AG08395 (cell line): Measurements from ENCODE around the gene TUSC1.
"Not testable (repeated sequence)": the region's sequence is repeated elsewhere in the genome, so short reads cannot be mapped to it uniquely, and the experiment has no call there.

ENCODE experiments used
- DNase-seq: peaks from one replicate; pipeline ENCODE4 v3.0.0; 2012; ENCODE audit warnings: mixed read lengths, low spot score

Gene TUSC1

DNA sequence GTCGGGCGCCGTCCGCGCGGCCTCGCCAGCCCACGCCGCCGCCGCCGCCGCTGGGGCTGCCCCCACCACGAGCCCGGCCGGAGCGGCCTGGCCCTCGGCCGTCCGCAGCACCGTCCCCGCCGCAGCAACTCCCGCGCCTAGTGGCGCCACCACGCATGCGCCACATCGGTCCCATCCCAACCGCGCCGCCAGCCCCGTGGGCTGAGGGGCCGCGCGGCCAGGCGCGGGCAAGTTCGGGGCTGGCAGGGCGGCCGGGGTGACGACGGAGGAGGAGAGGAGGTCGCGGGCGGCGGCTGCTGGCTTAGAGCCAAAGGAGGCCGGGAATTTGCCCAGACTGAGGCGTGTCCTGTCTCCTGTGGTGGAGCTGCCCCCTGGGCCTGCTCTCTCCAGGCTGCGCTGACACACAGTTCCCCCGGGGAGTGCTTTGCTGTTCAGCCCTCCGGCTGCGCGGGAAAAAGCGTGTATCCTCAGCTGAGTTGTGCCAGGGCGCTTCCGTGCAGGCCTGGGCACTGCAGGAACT lies at the start of gene TUSC1:
TUSC1 (minus strand) TSS at position 298 of the 520 bp plus-strand sequence; CDS start at position 166, 132 bp downstream.
- peak; percentile 87 for DNase-seq

DNA sequence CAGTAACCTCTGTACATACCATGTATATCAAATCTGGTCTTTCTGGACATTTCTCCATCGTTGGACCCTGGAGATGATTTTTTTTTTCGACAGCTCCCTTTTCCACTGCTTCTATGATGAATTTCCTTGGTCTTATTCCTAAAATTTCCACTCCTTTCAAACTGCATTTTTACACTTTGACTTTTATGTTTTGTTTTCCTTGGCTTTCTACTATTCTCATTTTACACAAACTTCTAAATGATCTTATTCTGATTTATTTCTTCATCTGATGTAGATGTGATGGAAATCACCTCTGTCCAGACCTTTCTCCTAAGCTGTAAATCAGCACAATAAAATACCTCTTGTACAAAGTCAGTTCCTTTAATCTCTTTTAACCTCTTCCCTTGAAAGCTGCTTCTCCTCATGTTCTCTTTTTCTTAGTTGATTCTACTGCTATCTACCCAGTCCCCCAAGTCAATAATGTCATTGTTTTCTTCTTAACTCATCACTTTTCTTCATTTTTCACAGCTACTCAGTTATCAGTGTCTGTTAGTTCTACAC lies 48.7 kb upstream of the TUSC1 start:
- DNase-seq: no peak

DNA sequence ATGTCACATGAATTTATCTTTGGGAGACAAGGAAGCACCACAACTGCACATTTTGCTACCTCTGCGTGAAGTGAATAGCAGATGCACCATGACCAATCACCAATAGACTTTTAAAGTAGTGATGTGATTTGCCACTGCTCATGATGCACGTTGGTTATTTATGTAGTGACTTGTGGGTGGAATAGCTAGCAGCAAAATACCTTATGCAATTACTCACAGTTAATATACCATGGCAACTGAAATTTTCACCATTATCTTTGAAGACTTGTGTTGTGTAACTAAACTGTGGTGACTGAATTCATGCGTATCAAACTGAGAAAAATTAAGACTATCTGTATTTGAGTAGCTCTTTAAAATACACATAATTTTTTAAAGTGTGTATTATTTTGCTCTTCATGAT lies 46.2 kb upstream of the TUSC1 start:
- DNase-seq: peak; percentile 2

- peak; percentile 74 for DNase-seq
Measured at GRCh38 chr9:25716220-25716872, 38.1 kb upstream of the TUSC1 start.

DNA sequence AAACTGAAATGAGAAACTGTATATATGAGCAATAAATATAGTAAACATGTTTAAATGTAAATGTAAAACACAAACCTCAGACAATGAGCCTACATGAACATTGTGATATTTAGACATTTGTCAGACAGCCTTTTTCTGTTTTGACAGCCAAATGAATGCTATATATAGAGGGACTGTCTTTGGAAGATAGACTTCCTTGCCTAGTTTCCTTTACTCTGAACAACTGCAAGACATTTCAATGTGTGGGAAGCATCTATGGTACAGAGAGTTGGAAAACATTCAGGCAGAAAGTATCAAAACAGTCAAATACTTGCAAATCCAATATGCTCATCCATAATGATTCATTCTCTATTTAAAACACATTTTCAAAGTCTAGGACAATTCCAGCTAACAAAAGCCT lies 31.7 kb upstream of the TUSC1 start:
- DNase-seq: no peak

- DNase-seq: no peak
Measured at GRCh38 chr9:25704800-25705199, 26.6 kb upstream of the TUSC1 start.

GRCh38 chr9:25703701-25704357 lies 25.6 kb upstream of the TUSC1 start:
- no peak for DNase-seq

GRCh38 chr9:25702536-25702935 lies 24.3 kb upstream of the TUSC1 start:
- DNase-seq: no peak

GRCh38 chr9:25700899-25701298 lies 22.7 kb upstream of the TUSC1 start:
- DNase-seq: not testable (repeated sequence)

GRCh38 chr9:25700430-25700829 lies 22.2 kb upstream of the TUSC1 start:
- no peak for DNase-seq

DNA sequence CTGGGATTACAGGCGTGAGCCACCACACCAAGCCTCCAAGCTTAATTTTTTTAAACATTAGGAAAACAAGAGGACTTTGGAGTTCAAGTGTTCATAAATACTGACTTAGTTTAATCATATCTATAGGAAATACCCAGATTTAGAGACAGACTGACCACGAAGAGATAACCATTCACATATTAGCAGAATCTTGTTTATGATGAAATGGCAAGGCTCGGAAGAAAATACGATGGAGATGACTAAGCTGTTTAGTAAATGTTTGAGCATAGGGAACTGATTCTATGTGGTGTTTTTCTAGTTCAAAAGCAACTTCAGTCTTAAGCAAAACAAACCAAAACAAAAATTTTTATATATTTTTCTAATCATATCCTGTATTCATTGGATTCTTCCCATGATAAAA lies 13.5 kb upstream of the TUSC1 start:
- no peak for DNase-seq

DNA sequence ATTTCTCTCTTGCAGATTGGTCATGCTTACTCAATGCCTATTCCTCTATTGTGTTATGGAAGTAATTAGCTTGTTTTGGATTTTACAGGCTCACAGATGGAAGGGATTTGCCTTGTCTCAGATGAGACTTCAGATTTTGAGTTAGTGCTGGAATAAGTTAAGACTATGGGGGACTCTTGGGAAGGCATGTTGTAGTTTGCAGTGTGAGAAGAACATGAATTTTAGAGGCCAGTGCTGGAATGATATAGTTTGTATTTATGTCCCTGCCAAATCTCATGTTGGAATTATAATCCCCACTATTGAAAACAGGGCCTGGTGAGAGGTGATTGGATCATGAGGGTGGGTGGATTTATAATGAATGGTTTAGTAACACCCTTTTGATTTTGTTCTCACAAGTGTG lies 6.1 kb upstream of the TUSC1 start:
- DNase-seq: no peak

DNA sequence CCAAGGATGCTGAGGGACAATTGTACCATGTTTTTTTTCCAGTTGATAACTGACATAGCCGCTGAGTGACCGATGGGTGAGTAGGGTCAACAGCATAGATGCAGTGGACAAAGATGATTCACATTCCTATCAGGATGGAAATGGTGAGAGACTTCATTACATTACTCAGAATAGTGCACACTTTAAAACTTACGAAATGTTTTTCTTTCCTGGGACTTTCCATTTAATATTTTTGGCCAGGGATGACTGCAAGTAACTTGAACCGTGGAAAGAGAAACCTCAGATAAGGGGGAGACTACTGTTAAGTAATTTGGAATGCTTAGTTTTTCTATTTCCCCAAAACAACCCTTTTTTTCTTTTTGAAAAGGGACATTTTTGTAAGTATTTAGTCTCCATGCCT lies 3.0 kb upstream of the TUSC1 start:
- peak; percentile 3 for DNase-seq

- no peak for DNase-seq
Measured at GRCh38 chr9:25678846-25679360, 659 bp upstream of the TUSC1 start.

- DNase-seq: peak; percentile 80
Measured at GRCh38 chr9:25677301-25678146, 720 bp downstream of the TUSC1 start.

DNA sequence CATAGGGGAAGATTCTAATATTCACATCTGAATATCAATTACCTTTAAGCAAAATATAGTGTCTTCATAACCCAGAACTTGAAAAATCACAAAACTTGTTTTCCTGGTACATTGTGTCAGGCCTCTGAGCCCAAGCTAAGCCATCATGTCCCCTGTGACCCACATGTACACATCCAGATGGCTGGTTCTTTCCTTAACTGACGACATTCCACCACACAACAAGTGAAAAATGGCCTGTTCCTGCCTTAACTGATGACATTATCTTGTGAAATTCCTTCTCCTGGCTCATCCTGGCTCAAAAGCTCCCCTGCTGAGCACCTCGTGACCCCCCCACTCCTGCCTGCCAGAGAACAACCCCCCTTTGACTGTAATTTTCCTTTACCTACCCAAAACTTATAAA lies 2.4 kb downstream of the TUSC1 start:
- not testable (repeated sequence) for DNase-seq

DNA sequence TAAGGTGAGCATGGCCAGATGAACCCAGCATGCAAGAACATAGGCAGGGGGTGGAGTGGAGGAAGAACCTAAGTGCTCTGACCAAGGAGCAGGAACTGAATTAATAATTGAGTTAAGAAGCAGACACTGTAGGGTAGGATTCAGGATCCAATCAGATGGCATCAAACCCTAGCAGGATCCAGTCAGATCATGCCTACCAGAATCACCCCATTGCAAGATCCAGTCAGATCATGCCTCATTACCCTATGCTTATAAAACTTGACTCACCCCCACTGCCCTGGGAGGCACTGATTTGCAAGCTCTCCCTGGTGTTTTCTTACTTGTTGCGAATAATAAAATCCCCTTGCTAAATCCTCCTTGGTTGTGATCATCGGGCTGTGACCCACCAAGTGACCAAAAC lies 19.7 kb downstream of the TUSC1 start:
- no peak for DNase-seq

DNA sequence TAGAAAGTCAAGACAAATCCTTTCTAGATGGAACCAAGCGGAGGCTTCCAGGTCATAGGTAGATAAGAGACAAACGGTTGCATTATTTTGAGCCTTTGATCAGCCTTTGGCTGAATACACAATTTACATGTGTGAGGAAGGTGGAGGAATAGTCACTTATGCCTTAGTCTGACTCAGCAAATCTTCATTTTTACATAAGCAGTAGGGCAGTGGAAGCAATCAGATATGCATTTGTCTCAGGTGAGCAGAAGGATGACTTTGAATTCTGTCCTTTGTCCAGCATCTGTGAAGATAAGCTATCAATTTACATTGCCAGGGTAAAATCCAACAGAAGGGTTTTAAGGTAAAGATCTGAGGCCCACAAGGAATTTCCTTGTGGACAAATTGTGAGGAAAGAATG lies 23.8 kb downstream of the TUSC1 start:
- DNase-seq: no peak

- no peak for DNase-seq
Measured at GRCh38 chr9:25648116-25648515, 30.1 kb downstream of the TUSC1 start.

- DNase-seq: no peak
Measured at GRCh38 chr9:25636026-25636425, 42.2 kb downstream of the TUSC1 start.

- no peak for DNase-seq
Measured at GRCh38 chr9:25629231-25629630, 49.0 kb downstream of the TUSC1 start.
